IPS DF 6.9 (cell line): ENCODE data around the gene RGS7.
"Not testable (repeated sequence)": the region's sequence is repeated elsewhere in the genome, so short reads cannot be mapped to it uniquely, and the experiment has no call there.

Experiments
- DNase-seq: peaks from one replicate; pipeline ENCODE4 v3.0.0-alpha.2; 2013; ENCODE audit warnings: low read depth, low spot score
- H3K27ac ChIP-seq: one replicate; pipeline ENCODE4 v1.5.1; 2013; ENCODE audit warnings: low read length, control low read depth
- H3K27me3 ChIP-seq: 2 replicates; pipeline ENCODE4 v1.6.1; 2013; ENCODE audit warnings: mild to moderate bottlenecking, low read length; ENCODE audit not compliant: control insufficient read depth, insufficient read depth
- H3K36me3 ChIP-seq: 2 replicates; pipeline ENCODE4 v1.6.1; 2013; ENCODE audit warnings: low read length; ENCODE audit not compliant: control insufficient read depth, insufficient read depth
- H3K4me1 ChIP-seq: 2 replicates; pipeline ENCODE4 v1.6.1; 2013; ENCODE audit warnings: low read length; ENCODE audit not compliant: control insufficient read depth, insufficient read depth
- H3K4me3 ChIP-seq: 2 replicates; pipeline ENCODE4 v1.5.1; 2013; ENCODE audit warnings: mild to moderate bottlenecking, low read length
- H3K9me3 ChIP-seq: 2 replicates; pipeline ENCODE4 v1.6.1; 2013; ENCODE audit warnings: low read length, inconsistent platforms; ENCODE audit not compliant: control insufficient read depth, insufficient read depth
- WGBS: extraction: QIAGEN DNeasy Blood & Tissue Kit; methylation state at CpG from one replicate; pipeline ENCODE4 v1.1.7; 2013; ENCODE audit warnings: mixed read lengths, missing lambda C conversion rate; ENCODE audit not compliant: insufficient read length, insufficient coverage; 5-methylcytosine and 5-hydroxymethylcytosine counted together

The RGS7 gene

DNA sequence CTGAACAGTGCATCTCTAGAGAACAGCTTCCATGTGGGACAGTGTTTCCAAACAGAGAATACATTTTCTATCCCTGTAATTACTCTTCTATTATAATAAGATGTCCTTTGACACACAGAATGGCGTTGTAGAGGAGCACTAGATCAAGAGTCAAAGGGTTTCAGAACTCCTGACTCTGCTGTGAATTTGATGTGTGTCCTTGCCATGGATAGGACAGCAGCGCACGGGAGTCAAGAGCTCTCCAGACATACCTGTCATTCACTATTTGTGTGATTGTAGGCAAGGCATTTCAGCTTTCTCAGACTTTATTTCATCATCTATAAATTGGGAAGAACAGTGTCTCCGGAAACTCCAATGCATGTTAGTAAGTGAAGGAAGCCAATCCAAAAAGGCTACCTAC, 176.4 kb downstream of the RGS7 start:
- no peak overlapping the region for H3K4me3 ChIP-seq
- H3K9me3 ChIP-seq: no peaks in the 10 kb centered on the region
- WGBS: no CpG with 5 or more reads among the region's 4 CpGs
- H3K27ac ChIP-seq: no peak overlapping the region
- no peaks in the 10 kb centered on the region for H3K27me3 ChIP-seq
- no peaks in the 10 kb centered on the region for H3K36me3 ChIP-seq
- no peaks in the 10 kb centered on the region for H3K4me1 ChIP-seq
- DNase-seq: no peak

DNA sequence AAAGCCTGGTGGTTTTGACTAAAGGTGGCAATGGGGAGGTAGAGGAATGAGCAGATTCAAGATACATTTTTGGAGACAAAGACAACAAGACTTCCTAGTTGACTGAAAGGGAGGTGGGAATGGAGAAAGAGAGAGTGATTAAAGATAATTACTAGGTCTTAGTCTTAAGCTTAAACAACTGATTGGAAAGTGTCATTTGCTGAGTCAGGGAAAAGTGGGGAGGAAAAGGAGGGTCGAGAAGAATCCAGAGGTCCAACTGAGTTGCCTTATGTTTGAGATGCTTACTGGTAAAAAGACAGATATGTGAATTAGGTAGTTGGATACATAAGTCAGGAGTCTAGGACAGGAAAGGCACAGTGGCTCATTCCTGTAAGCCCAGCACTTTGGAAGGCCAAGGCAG, 179.3 kb downstream of the RGS7 start:
- no peak for DNase-seq
- Histone ChIP-seq H3K4me1 (no peaks in the 10 kb centered on the region), H3K36me3 (no peaks in the 10 kb centered on the region), H3K4me3 (no peak overlapping the region), H3K27me3 (no peaks in the 10 kb centered on the region), H3K9me3 (no peaks in the 10 kb centered on the region), H3K27ac (no peak overlapping the region)
- no CpG with 5 or more reads among the region's 1 CpG for WGBS

DNA sequence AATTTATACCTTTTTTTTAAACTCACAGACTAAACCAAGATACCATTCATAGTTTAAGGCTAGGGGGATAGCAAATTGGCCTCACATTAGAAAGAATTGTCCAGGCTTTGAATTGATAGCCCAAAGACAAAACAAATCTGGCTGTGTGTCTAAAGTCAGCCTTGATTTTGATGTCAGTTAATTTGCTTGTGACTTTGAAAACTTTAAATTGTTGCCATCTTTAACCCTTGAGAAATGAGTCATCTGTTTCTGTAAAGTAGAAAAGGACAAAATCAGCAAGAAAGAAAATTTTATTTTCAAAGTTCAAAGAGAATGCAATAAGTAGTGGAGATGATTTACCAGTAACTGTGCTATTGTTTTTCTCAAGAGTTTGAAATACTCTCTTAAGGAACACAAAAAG, 184.5 kb downstream of the RGS7 start:
- Histone ChIP-seq H3K4me1 (no peaks in the 10 kb centered on the region), H3K36me3 (no peaks in the 10 kb centered on the region), H3K27me3 (no peaks in the 10 kb centered on the region), H3K9me3 (no peaks in the 10 kb centered on the region), H3K4me3 (no peak overlapping the region), H3K27ac (no peak overlapping the region)
- DNase-seq: no peak

DNA sequence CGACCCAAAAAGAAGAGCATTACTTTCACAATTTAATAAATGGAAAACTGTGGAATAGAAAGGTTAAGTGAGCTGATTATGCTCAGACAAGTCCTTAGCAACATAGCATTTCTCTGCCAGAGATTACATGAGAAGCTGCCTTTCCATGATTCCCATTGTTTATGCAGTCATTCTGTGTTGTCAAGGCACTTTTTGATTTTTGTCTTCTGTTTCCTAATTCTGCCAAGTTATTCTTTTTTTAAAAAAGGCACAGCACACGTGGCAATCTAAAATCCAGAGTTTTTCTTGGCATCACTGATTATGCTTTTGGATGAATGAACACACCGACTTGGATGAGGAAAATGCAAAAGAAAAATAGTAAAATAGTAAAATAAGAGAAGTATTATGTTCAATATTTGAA, 185.0 kb downstream of the RGS7 start:
- H3K9me3 ChIP-seq: no peaks in the 10 kb centered on the region
- H3K36me3 ChIP-seq: no peaks in the 10 kb centered on the region
- no peak overlapping the region for H3K4me3 ChIP-seq
- no CpG with 5 or more reads among the region's 3 CpGs for WGBS
- H3K27ac ChIP-seq: no peak overlapping the region
- no peaks in the 10 kb centered on the region for H3K27me3 ChIP-seq
- DNase-seq: no peak
- no peaks in the 10 kb centered on the region for H3K4me1 ChIP-seq

DNA sequence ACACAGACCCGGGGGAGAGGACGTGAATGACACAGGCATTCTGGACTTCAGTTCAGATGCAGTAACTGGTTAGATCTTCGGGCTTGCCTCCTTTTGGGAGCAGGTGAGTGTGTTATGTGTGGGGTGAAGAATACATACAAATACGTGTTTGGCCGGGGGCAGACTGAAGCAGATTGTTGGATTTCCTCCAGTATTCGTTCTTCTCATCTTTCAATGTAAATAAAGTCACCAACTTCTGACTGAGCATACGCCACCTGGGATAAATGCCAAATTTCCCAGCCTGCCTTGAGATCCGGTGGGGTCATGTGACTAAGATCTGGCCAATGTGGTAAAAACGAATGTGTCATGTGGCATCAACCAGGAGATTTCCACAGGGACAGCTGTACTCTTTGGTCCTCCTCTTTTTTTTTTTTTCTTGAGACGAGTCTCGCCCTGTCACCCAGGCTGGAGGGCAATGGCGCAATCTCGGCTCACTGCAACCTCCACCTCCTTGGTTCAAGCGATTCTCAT, 189.8 kb downstream of the RGS7 start:
- Histone ChIP-seq H3K4me3 (no peak overlapping the region), H3K27ac (no peak overlapping the region), H3K27me3 (no peaks in the 10 kb centered on the region), H3K36me3 (no peaks in the 10 kb centered on the region), H3K4me1 (peaks cover 2% of the 10 kb centered on the region; the same call in 1 of the 2 replicates), H3K9me3 (no peaks in the 10 kb centered on the region)
- no CpG with 5 or more reads among the region's 14 CpGs for WGBS
- DNase-seq: no peak

DNA sequence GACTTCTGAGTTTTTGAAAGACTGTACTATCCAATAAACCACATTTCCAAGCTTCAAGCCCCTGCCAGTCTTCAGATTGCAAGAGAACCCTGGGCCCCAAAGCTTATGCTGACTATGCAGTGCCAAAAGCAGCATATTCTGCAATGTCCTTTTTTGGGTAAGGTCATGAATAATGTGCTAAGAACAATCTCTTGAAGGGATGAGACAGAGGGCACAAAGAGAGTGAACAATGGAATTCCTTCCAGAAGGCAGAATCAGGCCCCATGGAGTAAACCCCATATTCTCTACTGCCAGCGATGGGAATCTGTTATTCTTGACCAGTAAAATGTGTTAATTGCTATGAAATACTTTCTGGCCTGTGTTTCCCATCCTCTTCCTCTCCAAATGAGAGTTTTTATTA, 190.4 kb downstream of the RGS7 start:
- peaks cover 2% of the 10 kb centered on the region; the same call in 1 of the 2 replicates for H3K4me1 ChIP-seq
- H3K27ac ChIP-seq: no peak overlapping the region
- WGBS: no CpG with 5 or more reads among the region's 1 CpG
- H3K9me3 ChIP-seq: no peaks in the 10 kb centered on the region
- DNase-seq: no peak
- H3K4me3 ChIP-seq: no peak overlapping the region
- H3K36me3 ChIP-seq: no peaks in the 10 kb centered on the region
- no peaks in the 10 kb centered on the region for H3K27me3 ChIP-seq

DNA sequence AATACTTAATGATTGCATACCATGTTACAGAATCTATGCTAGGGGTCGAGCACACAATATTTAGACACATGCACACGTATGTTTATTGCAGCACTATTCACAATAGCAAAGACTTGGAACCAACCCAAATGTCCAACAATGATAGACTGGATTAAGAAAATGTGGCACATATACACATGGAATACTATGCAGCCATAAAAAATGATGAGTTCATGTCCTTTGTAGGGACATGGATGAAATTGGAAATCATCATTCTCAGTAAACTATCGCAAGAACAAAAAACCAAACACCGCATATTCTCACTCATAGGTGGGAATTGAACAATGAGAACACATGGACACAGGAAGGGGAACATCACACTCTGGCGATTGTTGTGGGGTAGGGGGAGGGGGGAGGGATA, 191.7 kb downstream of the RGS7 start:
- not testable (repeated sequence) for DNase-seq, H3K27ac ChIP-seq, H3K4me1 ChIP-seq, H3K4me3 ChIP-seq, H3K9me3 ChIP-seq, H3K27me3 ChIP-seq, H3K36me3 ChIP-seq
- WGBS: no CpG with 5 or more reads among the region's 5 CpGs

DNA sequence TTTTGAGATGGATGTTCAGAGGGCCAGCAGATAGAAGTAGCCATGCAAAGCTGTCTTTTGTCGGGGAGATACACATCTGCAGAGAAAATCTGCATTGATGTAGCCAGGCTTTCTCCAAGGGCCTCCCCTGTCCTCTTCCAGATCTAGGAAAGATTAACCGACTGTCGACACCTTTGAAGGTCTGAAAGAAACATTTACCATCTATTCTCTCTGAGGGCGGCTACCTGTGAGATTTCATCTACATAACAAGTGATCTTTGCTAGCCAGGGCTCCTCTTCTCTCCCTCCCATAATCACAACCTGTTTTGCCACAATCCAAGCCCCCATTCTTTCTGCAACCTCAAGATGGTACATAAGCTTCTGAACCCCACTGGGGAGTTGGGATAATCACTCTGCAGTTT, 193.6 kb downstream of the RGS7 start:
- peak; percentile 29 for DNase-seq
- WGBS: no CpG with 5 or more reads among the region's 4 CpGs

DNA sequence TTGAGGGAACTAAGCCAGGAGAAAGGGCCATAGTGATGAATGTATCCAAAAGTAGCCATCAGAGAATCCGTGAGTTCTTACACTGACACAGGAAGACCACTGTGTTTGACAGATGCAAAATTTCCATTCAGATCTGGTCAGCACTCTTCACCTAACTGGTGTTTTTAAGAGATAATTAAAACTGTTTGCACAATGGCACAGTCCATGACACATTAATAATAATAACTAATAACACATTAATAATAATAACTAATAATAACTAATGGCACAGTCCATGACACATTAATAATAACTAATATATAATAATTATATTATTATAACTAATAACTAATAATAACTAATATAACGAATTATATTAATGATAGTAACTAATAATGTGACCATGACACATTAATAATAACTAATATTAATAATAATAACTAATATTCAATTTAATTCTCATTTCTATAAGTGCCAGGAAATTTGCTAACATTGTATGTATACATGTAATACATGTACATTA, 195.8 kb downstream of the RGS7 start:
- Histone ChIP-seq H3K27ac (no peak overlapping the region), H3K27me3 (no peaks in the 10 kb centered on the region), H3K36me3 (no peaks in the 10 kb centered on the region), H3K4me1 (peaks cover 2% of the 10 kb centered on the region; the same call in 1 of the 2 replicates), H3K4me3 (no peak overlapping the region), H3K9me3 (no peaks in the 10 kb centered on the region)
- DNase-seq: no peak
- WGBS: 83% methylated on average over 1 of the region's 2 CpGs

More for the DNA sequence above, 193.6 kb downstream of the RGS7 start:
- H3K27me3 ChIP-seq: no peaks in the 10 kb centered on the region
- H3K27ac ChIP-seq: no peak overlapping the region
- no peaks in the 10 kb centered on the region for H3K36me3 ChIP-seq
- H3K4me3 ChIP-seq: no peak overlapping the region
- H3K9me3 ChIP-seq: no peaks in the 10 kb centered on the region
- H3K4me1 ChIP-seq: peaks cover 2% of the 10 kb centered on the region; the same call in 1 of the 2 replicates

DNA sequence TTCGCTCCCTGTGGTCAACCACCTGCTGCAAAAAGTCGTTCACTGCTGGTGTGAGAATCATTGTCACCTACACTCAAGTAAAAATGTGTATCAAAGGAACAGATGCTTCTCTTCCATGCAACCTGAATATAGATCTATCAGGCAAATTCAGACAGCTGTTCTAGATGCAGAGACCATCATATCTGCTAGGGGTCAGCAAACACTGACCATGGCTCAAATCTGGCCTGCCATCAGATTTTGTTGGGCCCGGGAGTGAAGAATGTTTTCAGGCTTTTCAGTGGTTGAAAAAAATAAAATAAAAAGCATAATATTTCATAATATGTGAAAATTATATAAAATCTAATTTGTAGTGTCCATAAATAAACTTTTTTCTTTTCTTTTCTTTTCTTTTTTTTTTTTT, 199.6 kb downstream of the RGS7 start:
- Histone ChIP-seq H3K4me1 (no peaks in the 10 kb centered on the region), H3K9me3 (no peaks in the 10 kb centered on the region), H3K27me3 (no peaks in the 10 kb centered on the region), H3K36me3 (no peaks in the 10 kb centered on the region), H3K27ac (no peak overlapping the region), H3K4me3 (no peak overlapping the region)
- no CpG with 5 or more reads among the region's 3 CpGs for WGBS
- DNase-seq: no peak

DNA sequence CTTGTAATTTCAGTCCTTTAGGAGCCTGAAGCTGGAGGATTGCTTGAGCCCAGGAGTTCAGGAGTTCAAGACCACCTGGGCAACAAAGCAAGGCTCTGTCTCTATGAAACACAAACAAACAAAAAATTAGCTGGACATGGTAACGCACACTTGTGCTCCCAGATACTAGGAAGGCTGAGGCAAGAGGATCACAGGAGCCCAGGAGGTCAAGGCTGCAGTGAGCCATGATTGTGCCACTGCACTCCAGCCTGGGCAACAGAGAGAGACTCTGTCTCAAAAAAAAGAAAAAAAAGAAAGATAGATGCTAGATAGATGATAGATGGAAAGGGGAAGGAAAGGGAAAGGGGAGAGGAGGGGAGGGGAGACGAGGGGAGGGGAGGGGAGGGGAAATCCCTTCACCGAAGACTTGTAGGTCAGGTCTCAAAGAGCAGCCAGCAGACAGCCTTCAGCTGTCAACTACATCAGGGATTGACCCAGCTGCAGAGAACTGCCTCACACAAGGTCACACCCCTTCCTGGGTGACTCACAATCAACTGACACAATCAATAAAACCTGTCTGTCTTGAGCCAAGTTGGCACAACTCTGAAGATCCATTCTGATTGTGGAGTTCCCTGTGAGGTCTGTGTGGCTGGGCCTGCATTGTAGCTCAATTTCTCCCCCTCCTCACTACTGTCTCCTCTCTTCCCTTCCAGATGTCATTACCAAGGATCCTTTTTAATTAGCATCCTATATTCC, 200.6 kb downstream of the RGS7 start:
- Histone ChIP-seq H3K4me3 (no peak overlapping the region), H3K9me3 (no peaks in the 10 kb centered on the region), H3K27ac (no peak overlapping the region), H3K27me3 (no peaks in the 10 kb centered on the region), H3K36me3 (no peaks in the 10 kb centered on the region), H3K4me1 (no peaks in the 10 kb centered on the region)
- WGBS: no CpG with 5 or more reads among the region's 3 CpGs
- DNase-seq: no peak
